Muscle layer of colon (tissue), 2 donors: ENCODE results near the gene PTGER2.
A peak's percentile ranks its signal among the peaks of the same experiment; 100 is the strongest.

Experiments
- H3K27ac ChIP-seq: one replicate; pipeline ENCODE4 v1.7.0; 2013; ENCODE audit warnings: low read depth, mild to moderate bottlenecking, low read length, moderate library complexity
- H3K27me3 ChIP-seq, 2 donors: one replicate each; pipeline ENCODE4 v1.7.0; 2013; ENCODE audit warnings: low read length in 2 of 2, mild to moderate bottlenecking in 2 of 2; ENCODE audit not compliant: insufficient read depth in 2 of 2, control insufficient read depth in 1 of 2
- H3K36me3 ChIP-seq: one replicate; pipeline ENCODE4 v1.7.0; 2013; ENCODE audit warnings: mild to moderate bottlenecking, low read length; ENCODE audit not compliant: insufficient read depth
- H3K4me1 ChIP-seq: one replicate; pipeline ENCODE4 v1.7.0; 2013; ENCODE audit warnings: mild to moderate bottlenecking, low read length; ENCODE audit not compliant: insufficient read depth
- H3K4me3 ChIP-seq, 2 donors: one replicate each; pipeline ENCODE4 v1.7.0; 2013; ENCODE audit warnings: low read length in 2 of 2, low read depth in 1 of 2, mild to moderate bottlenecking in 1 of 2, moderate library complexity in 1 of 2
- H3K9ac ChIP-seq: one replicate; pipeline ENCODE4 v1.7.0; 2013; ENCODE audit warnings: low read length
- H3K9me3 ChIP-seq: one replicate; pipeline ENCODE4 v1.7.0; 2013; ENCODE audit warnings: mild to moderate bottlenecking, low read length
- donor health status: abdominal sarcoma.
- donor health status: Adenocarcinoma of cecum.

PTGER2 gene

GRCh38 chr14:52313903-52314594, at the start of gene PTGER2:
TSS of gene PTGER2 (plus strand) at chr14:52314312. CDS start at chr14:52314549, 237 bp downstream.
- Histone ChIP-seq H3K4me3 (peak within 1 kb of the TSS; percentile 46 to 74), H3K36me3 (no peaks in the 10 kb centered on the region), H3K9me3 (no peaks in the 10 kb centered on the region), H3K27ac (no peak within 1 kb of the TSS), H3K9ac (peak within 1 kb of the TSS; percentile 24), H3K27me3 (peaks cover 0 to 16% of the 10 kb centered on the region in 2 donors), H3K4me1 (peaks cover 18% of the 10 kb centered on the region)

- Histone ChIP-seq H3K4me1 (no peaks in the 10 kb centered on the region), H3K27me3 (peaks cover 4 to 20% of the 10 kb centered on the region in 2 donors), H3K27ac (no peak overlapping the region), H3K9ac (no peak overlapping the region), H3K4me3 (no peak overlapping the region), H3K9me3 (no peaks in the 10 kb centered on the region), H3K36me3 (no peaks in the 10 kb centered on the region)
Measured at GRCh38 chr14:52265253-52265652, 48.9 kb upstream of the PTGER2 start.

GRCh38 chr14:52266179-52266578, 47.9 kb upstream of the PTGER2 start:
- H3K27ac ChIP-seq, result no peak overlapping the region
- peaks cover 4 to 20% of the 10 kb centered on the region in 2 donors for H3K27me3 ChIP-seq

GRCh38 chr14:52266782-52267181, 47.3 kb upstream of the PTGER2 start:
- Histone ChIP-seq H3K27ac (no peak overlapping the region), H3K4me1 (no peaks in the 10 kb centered on the region), H3K36me3 (no peaks in the 10 kb centered on the region), H3K9me3 (no peaks in the 10 kb centered on the region), H3K27me3 (peaks cover 4 to 20% of the 10 kb centered on the region in 2 donors), H3K9ac (no peak overlapping the region), H3K4me3 (no peak overlapping the region)

More at GRCh38 chr14:52266179-52266578, 47.9 kb upstream of the PTGER2 start:
- no peaks in the 10 kb centered on the region for H3K4me1 ChIP-seq
- no peaks in the 10 kb centered on the region for H3K36me3 ChIP-seq
- no peaks in the 10 kb centered on the region for H3K9me3 ChIP-seq
- no peak overlapping the region for H3K9ac ChIP-seq
- no peak overlapping the region for H3K4me3 ChIP-seq

GRCh38 chr14:52267501-52268278, 46.4 kb upstream of the PTGER2 start, which contains the start of gene PTGDR:
TSS of gene PTGDR (plus strand) at chr14:52267698. CDS start at chr14:52267815, 117 bp downstream.
- no peaks in the 10 kb centered on the region for H3K4me1 ChIP-seq
- no peaks in the 10 kb centered on the region for H3K9me3 ChIP-seq
- no peak within 1 kb of the TSS for H3K9ac ChIP-seq
- no peaks in the 10 kb centered on the region for H3K36me3 ChIP-seq
- H3K27me3 ChIP-seq, result peaks cover 4 to 20% of the 10 kb centered on the region in 2 donors
- peak within 1 kb of the TSS; percentile 26 to 41 for H3K4me3 ChIP-seq
- H3K27ac ChIP-seq, result no peak within 1 kb of the TSS

GRCh38 chr14:52268279-52269061, 45.6 kb upstream of the PTGER2 start:
- Histone ChIP-seq H3K27me3 (peaks cover 4 to 20% of the 10 kb centered on the region in 2 donors), H3K27ac (no peak overlapping the region), H3K4me3 (peak overlapping the region; percentile 26 to 41), H3K4me1 (no peaks in the 10 kb centered on the region), H3K9me3 (no peaks in the 10 kb centered on the region), H3K36me3 (no peaks in the 10 kb centered on the region), H3K9ac (no peak overlapping the region)

- Histone ChIP-seq H3K4me3 (peak overlapping the region in 1 of 2 donors; percentile 41), H3K36me3 (no peaks in the 10 kb centered on the region), H3K4me1 (no peaks in the 10 kb centered on the region), H3K27me3 (peaks cover 4 to 20% of the 10 kb centered on the region in 2 donors), H3K9ac (no peak overlapping the region), H3K27ac (no peak overlapping the region), H3K9me3 (no peaks in the 10 kb centered on the region)
Measured at GRCh38 chr14:52269100-52269499, 45.0 kb upstream of the PTGER2 start.

GRCh38 chr14:52269982-52270381, 44.1 kb upstream of the PTGER2 start:
- H3K4me3 ChIP-seq, result no peak overlapping the region
- H3K9ac ChIP-seq, result no peak overlapping the region
- no peaks in the 10 kb centered on the region for H3K36me3 ChIP-seq
- H3K4me1 ChIP-seq, result no peaks in the 10 kb centered on the region
- no peak overlapping the region for H3K27ac ChIP-seq
- H3K27me3 ChIP-seq, result peaks cover 4 to 20% of the 10 kb centered on the region in 2 donors
- H3K9me3 ChIP-seq, result no peaks in the 10 kb centered on the region

- Histone ChIP-seq H3K4me3 (no peak overlapping the region), H3K27ac (no peak overlapping the region), H3K27me3 (peaks cover 4 to 20% of the 10 kb centered on the region in 2 donors), H3K4me1 (no peaks in the 10 kb centered on the region), H3K9ac (no peak overlapping the region), H3K36me3 (no peaks in the 10 kb centered on the region), H3K9me3 (no peaks in the 10 kb centered on the region)
Measured at GRCh38 chr14:52271538-52271937, 42.6 kb upstream of the PTGER2 start.

GRCh38 chr14:52272375-52272774, 41.7 kb upstream of the PTGER2 start:
- Histone ChIP-seq H3K9me3 (no peaks in the 10 kb centered on the region), H3K27me3 (peaks cover 4 to 18% of the 10 kb centered on the region in 2 donors), H3K9ac (no peak overlapping the region), H3K36me3 (no peaks in the 10 kb centered on the region), H3K4me1 (no peaks in the 10 kb centered on the region), H3K4me3 (no peak overlapping the region), H3K27ac (no peak overlapping the region)

GRCh38 chr14:52275372-52275771, 38.7 kb upstream of the PTGER2 start:
- no peaks in the 10 kb centered on the region for H3K9me3 ChIP-seq
- H3K4me1 ChIP-seq, result no peaks in the 10 kb centered on the region
- no peak overlapping the region for H3K9ac ChIP-seq
- H3K27me3 ChIP-seq, result no peaks in the 10 kb centered on the region
- H3K27ac ChIP-seq, result no peak overlapping the region
- no peak overlapping the region for H3K4me3 ChIP-seq
- no peaks in the 10 kb centered on the region for H3K36me3 ChIP-seq
